ENCODE measurements around the gene HARBI1. TPM values are rescaled to one million over a fixed set of nuclear protein-coding genes. Genes with fewer than 3 reads are reported as not detected.

Gene HARBI1
- total and polyA plus RNA-seq, 9 of the 15 experiments (the other 6 are each of a cell fraction or from before 2014, with no cell fraction given): 3.5 to 8.4 (median 5.5) TPM

GRCh38 chr11:46617134-46617971 lies at the start of gene HARBI1, which contains the start of gene ATG13 (continued):
- peak; percentile 75; the same call in 1 of the 2 replicates for TF ChIP-seq REST (IDR thresholded peaks at IDR 0.05; ENCODE audit: borderline replicate concordance)
- TF ChIP-seq REST (CRISPR knock-in tag; IDR thresholded peaks at IDR 0.05; ENCODE audit: low read depth): peak; percentile 63; the same call in 1 of the 2 replicates
- no peak for TF ChIP-seq ZBTB26 (CRISPR knock-in tag; IDR thresholded peaks at IDR 0.05)
- no peak for TF ChIP-seq ZNF707 (CRISPR knock-in tag; conservative IDR thresholded peaks at IDR 0.05)
- no peak for TF ChIP-seq HNRNPH1 (optimal IDR thresholded peaks at IDR 0.05; ENCODE audit: low read depth, low read length)
- TF ChIP-seq ZNF561 (CRISPR knock-in tag; conservative IDR thresholded peaks at IDR 0.05): no peak
- no peak for TF ChIP-seq STAT5A (IDR thresholded peaks at IDR 0.05; ENCODE audit: borderline replicate concordance, low read length)
- peak; percentile 67 for TF ChIP-seq FOXJ2 (tag; IDR thresholded peaks at IDR 0.05)
- no peak for TF ChIP-seq RBM34 (IDR thresholded peaks at IDR 0.05; ENCODE audit: borderline replicate concordance, insufficient read depth, low read length)
- no peak for TF ChIP-seq ZNF717 (CRISPR knock-in tag; IDR thresholded peaks at IDR 0.05)
- no peak for TF ChIP-seq ZNF785 (CRISPR knock-in tag; IDR thresholded peaks at IDR 0.05)
- no peak for TF ChIP-seq THRB (CRISPR knock-in tag; conservative IDR thresholded peaks at IDR 0.05)
- no peak for TF ChIP-seq ARID3A (IDR thresholded peaks at IDR 0.05; ENCODE audit: borderline replicate concordance, low read depth, low read length)
- TF ChIP-seq ARNT (IDR thresholded peaks at IDR 0.05): no peak
- 0 out of 4 replicates have a peak, but pooled peaks of 1 of the 2 experiments have one; percentile 16 for TF ChIP-seq SRF (CRISPR knock-in tag; IDR thresholded peaks at IDR 0.05)

Data from K562 (cell line).